ENCODE data around the gene COMMD3. TPM values are rescaled to one million over a fixed set of nuclear protein-coding genes. Genes with fewer than 3 reads are reported as not detected.

COMMD3 gene
- total RNA-seq, 2 donors from 2014 or later: 28.5 to 141 TPM

Other genes starting within 250 kb of the COMMD3 start
- not detected for gene EBLN1, start 98.4 kb upstream of the COMMD3 start, total RNA-seq
- gene BMI1, start 4.7 kb downstream of the COMMD3 start, total RNA-seq: 10 to 100 TPM; 34.7 to 40.7 TPM
- gene SPAG6, start 29.1 kb downstream of the COMMD3 start, total RNA-seq: not detected

Data from right atrium auricular region (tissue), 2 donors.